ENCODE measurements around the gene OR2V2.

GRCh38 chr5:181204113-181204825 is 56.9 kb downstream of the OR2V2 start:
- TF ChIP-seq, protein P1, sequence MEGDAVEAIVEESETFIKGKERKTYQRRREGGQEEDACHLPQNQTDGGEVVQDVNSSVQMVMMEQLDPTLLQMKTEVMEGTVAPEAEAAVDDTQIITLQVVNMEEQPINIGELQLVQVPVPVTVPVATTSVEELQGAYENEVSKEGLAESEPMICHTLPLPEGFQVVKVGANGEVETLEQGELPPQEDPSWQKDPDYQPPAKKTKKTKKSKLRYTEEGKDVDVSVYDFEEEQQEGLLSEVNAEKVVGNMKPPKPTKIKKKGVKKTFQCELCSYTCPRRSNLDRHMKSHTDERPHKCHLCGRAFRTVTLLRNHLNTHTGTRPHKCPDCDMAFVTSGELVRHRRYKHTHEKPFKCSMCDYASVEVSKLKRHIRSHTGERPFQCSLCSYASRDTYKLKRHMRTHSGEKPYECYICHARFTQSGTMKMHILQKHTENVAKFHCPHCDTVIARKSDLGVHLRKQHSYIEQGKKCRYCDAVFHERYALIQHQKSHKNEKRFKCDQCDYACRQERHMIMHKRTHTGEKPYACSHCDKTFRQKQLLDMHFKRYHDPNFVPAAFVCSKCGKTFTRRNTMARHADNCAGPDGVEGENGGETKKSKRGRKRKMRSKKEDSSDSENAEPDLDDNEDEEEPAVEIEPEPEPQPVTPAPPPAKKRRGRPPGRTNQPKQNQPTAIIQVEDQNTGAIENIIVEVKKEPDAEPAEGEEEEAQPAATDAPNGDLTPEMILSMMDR (IDR thresholded peaks at IDR 0.05): no peak
- no peak for TF ChIP-seq POLR2A (IDR thresholded peaks at IDR 0.05)
